ENCODE measurements around the gene PAOX.
"Not testable (repeated sequence)": the region's sequence is repeated elsewhere in the genome, so short reads cannot be mapped to it uniquely, and the experiment has no call there.

PAOX gene

DNA sequence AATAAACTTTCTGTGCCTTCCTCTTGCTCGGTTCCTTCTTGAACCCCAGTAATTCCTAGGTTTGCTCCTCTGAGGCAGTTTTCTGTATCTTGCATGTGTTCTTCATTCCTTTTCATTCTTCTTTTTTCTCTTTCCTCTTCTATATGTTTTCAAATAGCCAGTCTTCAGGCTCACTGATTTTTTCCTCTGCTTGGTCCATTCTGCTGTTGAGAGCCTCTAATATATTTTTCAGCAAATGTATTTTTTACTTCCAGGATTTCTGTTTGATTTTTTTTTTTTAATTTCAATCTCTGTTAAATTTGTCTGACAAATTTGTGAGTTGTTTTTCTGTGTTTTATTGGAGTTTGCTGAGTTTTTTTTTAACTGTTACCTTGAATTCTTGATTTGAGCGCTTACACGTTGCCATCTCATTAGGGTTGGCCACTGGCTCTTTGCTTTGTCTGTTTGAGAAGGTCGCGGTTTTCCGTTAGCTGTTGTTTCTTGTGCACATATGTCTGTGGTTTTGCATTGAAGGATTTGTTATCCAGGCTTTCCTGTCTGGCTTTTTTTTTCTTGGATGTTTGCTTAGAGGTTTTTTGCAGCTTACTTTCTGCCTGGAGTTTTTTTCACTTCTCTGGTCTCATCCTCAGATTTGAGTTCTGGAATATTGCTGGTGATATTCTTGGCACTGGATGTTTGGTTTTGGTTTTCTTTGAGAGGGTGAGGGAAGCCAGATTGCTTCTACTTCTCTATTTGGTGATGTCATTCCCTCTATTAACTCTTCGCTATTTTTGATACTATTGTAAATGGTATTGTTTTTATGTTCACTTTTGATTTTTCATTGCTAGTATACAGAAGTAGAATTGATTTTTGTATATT, 32.7 kb downstream of the PAOX start:
- no peak for DNase-seq

DNA sequence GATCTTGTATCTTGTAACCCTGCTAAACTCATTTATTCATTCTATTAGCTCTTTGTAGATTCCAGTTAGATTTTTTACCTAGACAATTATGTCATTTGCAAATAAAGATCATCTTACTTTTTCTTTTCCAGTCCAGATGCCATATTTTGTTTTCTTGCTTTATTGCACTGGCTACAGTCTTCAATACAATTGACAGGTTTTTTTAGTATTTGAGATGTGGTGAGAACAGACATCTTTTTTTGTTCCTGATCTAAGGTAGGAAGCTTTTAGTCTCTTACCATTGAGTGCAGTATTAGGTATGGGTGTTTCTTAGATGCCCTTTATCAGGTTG, 33.3 kb downstream of the PAOX start:
- DNase-seq: no peak

DNA sequence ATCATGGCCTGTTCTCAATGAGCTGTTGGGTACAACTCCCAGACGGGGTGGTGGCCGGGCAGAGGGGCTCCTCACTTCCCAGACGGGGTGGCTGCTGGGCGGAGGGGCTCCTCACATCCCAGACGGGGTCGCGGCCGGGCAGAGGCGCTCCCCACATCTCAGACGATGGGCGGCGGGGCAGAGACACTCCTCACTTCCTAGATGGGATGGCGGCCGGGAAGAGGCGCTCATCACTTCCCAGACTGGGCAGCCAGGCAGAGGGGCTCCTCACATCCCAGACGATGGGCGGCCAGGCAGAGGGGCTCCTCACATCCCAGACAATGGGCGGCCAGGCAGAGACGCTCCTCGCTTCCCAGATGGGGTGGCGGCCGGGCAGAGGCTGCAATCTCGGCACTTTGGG, 35.3 kb downstream of the PAOX start:
- DNase-seq: not testable (repeated sequence)

GRCh38 chr10:133415752-133416151, 36.7 kb downstream of the PAOX start:
- no peak for DNase-seq

- no peak for DNase-seq
Observed at GRCh38 chr10:133418289-133418993, 39.4 kb downstream of the PAOX start.

- DNase-seq: no peak
Observed at GRCh38 chr10:133419211-133419950, 40.3 kb downstream of the PAOX start.

- no peak for DNase-seq
Observed at GRCh38 chr10:133420028-133420427, 41.0 kb downstream of the PAOX start.

- no peak for DNase-seq
Observed at GRCh38 chr10:133420579-133420978, 41.5 kb downstream of the PAOX start.

- DNase-seq: no peak
Observed at GRCh38 chr10:133421336-133422222, 42.5 kb downstream of the PAOX start.

- no peak for DNase-seq
Observed at GRCh38 chr10:133422223-133422806, 43.3 kb downstream of the PAOX start.

GRCh38 chr10:133422807-133423771, 44.0 kb downstream of the PAOX start:
- DNase-seq: no peak

- DNase-seq: not testable (repeated sequence)
Observed at GRCh38 chr10:133424102-133424501, 45.0 kb downstream of the PAOX start.

DNA sequence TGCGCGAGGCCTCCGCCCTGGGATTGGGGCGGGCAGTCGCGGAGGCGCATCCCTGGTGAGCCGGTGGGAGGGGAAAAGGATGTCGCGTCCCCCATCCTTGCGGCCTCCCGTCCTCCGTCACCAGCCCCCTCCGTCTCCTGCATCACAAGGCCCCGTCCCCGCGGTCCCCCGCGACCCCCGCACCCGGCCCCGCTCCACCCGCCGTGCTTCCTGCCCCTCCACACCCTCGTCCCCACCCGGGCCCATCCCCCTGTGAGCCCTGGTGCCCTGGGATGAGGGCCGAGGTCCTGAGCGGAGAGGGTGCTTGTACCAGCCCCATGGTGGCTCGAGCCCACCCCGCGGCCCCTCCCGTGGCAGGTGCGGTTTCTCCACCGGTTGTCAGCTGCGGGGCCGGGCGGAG, 45.5 kb downstream of the PAOX start, which contains the start of gene SPRN:
TSS of gene SPRN (minus strand) at position 25 of the 400 bp plus-strand sequence. CDS start 944 bp downstream, outside the sequence.
- not testable (repeated sequence) for DNase-seq

DNA sequence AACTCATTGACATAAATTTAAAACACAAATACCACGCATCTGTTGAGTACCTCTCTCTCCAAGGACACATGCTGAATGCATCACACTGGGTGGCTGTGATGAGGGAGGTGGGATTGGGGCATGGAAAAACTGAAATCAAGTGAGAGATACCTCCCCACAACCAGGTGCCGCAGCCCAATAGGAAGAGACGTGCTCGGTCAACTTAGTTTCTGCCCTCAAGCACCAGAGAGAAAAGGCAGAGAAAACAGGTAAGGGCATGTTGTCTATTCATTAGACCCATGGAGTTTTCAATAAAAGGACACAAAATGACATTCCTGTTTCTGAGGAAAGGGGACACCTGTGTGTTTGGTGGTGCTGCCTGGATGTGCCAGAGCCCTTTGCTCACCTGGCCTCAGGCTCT, 50.5 kb downstream of the PAOX start:
- DNase-seq: not testable (repeated sequence)

- not testable (repeated sequence) for DNase-seq
Observed at GRCh38 chr10:133431888-133432613, 53.0 kb downstream of the PAOX start.

GRCh38 chr10:133432789-133433188, 53.7 kb downstream of the PAOX start:
- DNase-seq: not testable (repeated sequence)

GRCh38 chr10:133438711-133439273, 59.7 kb downstream of the PAOX start:
- no peak for DNase-seq

GRCh38 chr10:133439517-133440461, 60.7 kb downstream of the PAOX start:
- no peak for DNase-seq

Measured in NCI-H526 treated with DMSO at 0.1 percent for 48 hours (cell line).